Omental fat pad (tissue), 4 donors: ENCODE results near the gene PERM1. TPM values are rescaled to one million over a fixed set of nuclear protein-coding genes. Genes with fewer than 3 reads are reported as not detected.
A peak's percentile ranks its signal among the peaks of the same experiment; 100 is the strongest.
"Not testable (repeated sequence)": the region's sequence is repeated elsewhere in the genome, so short reads cannot be mapped to it uniquely, and the experiment has no call there.

Source experiments
- ATAC-seq: fragments of 150-250 bp; one replicate; pipeline ENCODE4 v1.9.1; 2016; ENCODE audit warnings: mild to moderate bottlenecking, moderate library complexity; ENCODE audit not compliant: low FRiP score
- DNase-seq: peaks from one replicate; pipeline ENCODE4 v3.0.0-alpha.2; 2019; ENCODE audit warnings: low spot score
- total RNA-seq, 4 donors: library from RNA; depleted of rRNA; stranded (reverse); fragments of >200 nt; gene quantifications; one replicate each; pipeline ENCODE4 v1.1.0, GENCODE V29; 2016
- TF ChIP-seq, protein P1 (sequence below), 3 donors: fragments of 450-650 bp; IDR thresholded peaks; one replicate each; pipeline ENCODE4 v1.5.1; 2016 to 2017; ENCODE audit warnings: antibody characterized with exemption in 3 of 3, mild to moderate bottlenecking in 3 of 3, moderate library complexity in 2 of 3

Gene PERM1, protein sequence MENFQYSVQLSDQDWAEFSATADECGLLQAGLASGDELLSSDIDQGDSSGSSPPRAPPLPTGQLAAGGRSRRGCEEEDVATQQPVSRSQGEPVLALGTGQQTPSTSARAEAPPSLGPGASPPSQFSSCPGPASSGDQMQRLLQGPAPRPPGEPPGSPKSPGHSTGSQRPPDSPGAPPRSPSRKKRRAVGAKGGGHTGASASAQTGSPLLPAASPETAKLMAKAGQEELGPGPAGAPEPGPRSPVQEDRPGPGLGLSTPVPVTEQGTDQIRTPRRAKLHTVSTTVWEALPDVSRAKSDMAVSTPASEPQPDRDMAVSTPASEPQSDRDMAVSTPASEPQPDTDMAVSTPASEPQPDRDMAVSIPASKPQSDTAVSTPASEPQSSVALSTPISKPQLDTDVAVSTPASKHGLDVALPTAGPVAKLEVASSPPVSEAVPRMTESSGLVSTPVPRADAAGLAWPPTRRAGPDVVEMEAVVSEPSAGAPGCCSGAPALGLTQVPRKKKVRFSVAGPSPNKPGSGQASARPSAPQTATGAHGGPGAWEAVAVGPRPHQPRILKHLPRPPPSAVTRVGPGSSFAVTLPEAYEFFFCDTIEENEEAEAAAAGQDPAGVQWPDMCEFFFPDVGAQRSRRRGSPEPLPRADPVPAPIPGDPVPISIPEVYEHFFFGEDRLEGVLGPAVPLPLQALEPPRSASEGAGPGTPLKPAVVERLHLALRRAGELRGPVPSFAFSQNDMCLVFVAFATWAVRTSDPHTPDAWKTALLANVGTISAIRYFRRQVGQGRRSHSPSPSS
- 1 to 10 TPM in 1 of 4 donors, under 1 TPM in 1, not detected in 2; 0.36 to 1.4 TPM for total RNA-seq

- ATAC-seq (no peak), DNase-seq (no peak)
Observed at GRCh38 chr1:981955-982558, at the start of gene PERM1. TSS of gene PERM1 (minus strand) at chr1:982093. CDS start at chr1:981029, 1,064 bp downstream.

GRCh38 chr1:1030867-1031658 lies 49.2 kb upstream of the PERM1 start:
- DNase-seq, ATAC-seq: not testable (repeated sequence)

More at GRCh38 chr1:981955-982558, at the start of gene PERM1:
- TF ChIP-seq, protein P1, sequence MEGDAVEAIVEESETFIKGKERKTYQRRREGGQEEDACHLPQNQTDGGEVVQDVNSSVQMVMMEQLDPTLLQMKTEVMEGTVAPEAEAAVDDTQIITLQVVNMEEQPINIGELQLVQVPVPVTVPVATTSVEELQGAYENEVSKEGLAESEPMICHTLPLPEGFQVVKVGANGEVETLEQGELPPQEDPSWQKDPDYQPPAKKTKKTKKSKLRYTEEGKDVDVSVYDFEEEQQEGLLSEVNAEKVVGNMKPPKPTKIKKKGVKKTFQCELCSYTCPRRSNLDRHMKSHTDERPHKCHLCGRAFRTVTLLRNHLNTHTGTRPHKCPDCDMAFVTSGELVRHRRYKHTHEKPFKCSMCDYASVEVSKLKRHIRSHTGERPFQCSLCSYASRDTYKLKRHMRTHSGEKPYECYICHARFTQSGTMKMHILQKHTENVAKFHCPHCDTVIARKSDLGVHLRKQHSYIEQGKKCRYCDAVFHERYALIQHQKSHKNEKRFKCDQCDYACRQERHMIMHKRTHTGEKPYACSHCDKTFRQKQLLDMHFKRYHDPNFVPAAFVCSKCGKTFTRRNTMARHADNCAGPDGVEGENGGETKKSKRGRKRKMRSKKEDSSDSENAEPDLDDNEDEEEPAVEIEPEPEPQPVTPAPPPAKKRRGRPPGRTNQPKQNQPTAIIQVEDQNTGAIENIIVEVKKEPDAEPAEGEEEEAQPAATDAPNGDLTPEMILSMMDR (IDR thresholded peaks at IDR 0.05) = no peak

GRCh38 chr1:1027791-1028190 lies 45.9 kb upstream of the PERM1 start:
- DNase-seq = no peak
- no peak for ATAC-seq
- TF ChIP-seq, protein P1 (IDR thresholded peaks at IDR 0.05) = no peak

- TF ChIP-seq, protein P1 (IDR thresholded peaks at IDR 0.05) = no peak
- ATAC-seq = no peak
Observed at GRCh38 chr1:1026599-1027413, 44.9 kb upstream of the PERM1 start.

GRCh38 chr1:1025730-1026129 lies 43.8 kb upstream of the PERM1 start:
- DNase-seq = no peak
- ATAC-seq = no peak
- TF ChIP-seq, protein P1 (IDR thresholded peaks at IDR 0.05) = no peak

More at GRCh38 chr1:1026599-1027413, 44.9 kb upstream of the PERM1 start:
- no peak for DNase-seq

DNA sequence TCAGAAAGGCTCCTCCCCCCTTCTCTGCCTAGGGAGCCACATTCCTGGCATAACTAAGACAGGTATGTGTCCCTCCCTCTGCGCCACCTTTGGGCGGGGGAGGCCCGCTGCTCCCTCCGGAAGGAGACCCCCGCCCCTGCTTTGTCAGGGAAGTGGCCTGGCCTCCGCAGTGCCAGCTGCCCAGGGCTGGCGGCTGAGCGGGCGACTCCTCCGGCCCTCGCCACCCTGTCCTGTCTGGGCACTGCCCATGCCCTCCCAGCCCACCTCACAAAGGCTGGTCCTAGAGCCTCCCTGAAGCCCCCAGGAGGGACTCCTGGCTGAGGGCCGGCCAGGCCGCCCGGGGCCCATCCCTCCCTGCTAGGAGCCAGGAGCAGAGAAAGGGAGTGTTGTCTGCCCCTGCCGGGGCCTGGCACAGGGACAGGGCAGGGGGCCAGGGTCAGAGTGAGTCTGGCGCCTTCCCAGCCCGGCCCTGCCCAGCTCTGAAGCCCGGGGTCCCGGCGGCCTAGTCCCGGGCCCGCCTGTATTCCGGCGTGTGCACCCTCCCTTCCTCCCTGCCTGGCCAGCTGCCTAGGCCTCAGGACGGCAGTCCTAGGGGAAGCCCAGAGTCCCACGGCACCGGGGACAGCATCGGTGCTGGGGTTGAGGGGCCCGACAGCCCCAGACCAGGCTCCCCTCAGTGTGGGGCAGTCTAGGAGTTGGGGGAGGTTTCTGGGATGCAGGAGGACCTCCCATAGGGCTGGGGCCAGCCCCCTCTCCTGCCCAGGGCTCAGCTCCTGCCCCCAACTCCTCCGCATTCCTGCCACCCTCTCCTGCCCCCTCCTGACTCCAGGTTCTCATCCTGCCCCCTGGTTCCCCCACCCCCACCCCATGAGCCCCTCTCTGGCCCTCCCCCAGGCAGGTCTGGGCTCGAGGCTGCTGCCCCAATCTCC lies 43.1 kb upstream of the PERM1 start:
- DNase-seq (no peak), ATAC-seq (peak; percentile 20)
- TF ChIP-seq, protein P1 (IDR thresholded peaks at IDR 0.05) = no peak
